CD4-positive, CD25-positive, alpha-beta regulatory T cell (primary cell): ENCODE results near the gene CIITA. TPM values are rescaled to one million over a fixed set of nuclear protein-coding genes. Genes with fewer than 3 reads are reported as not detected.
A peak's percentile ranks its signal among the peaks of the same experiment; 100 is the strongest.
"Not testable (repeated sequence)": the region's sequence is repeated elsewhere in the genome, so short reads cannot be mapped to it uniquely, and the experiment has no call there.

Experiments
- ATAC-seq, 2 donors: fragments of 150-1000 bp; cut with Tn5 transposase; one replicate each; pipeline ENCODE4 v1.10.0; 2021; ENCODE audit warnings: low read depth in 2 of 2, moderate number of reproducible peaks in 2 of 2, moderate library complexity in 1 of 2
- DNase-seq, 3 donors: peaks; one replicate each; pipeline versions ENCODE4 v3.0.0 to v3.0.0-alpha.2; 2012 to 2022; ENCODE audit warnings: mixed read lengths in 1 of 3
- H3K27ac ChIP-seq: one replicate; pipeline ENCODE4 v1.7.0; 2013; ENCODE audit warnings: mild to moderate bottlenecking, low read length; ENCODE audit not compliant: insufficient read depth, poor library complexity, severe bottlenecking
- H3K27me3 ChIP-seq: one replicate; pipeline ENCODE4 v1.7.0; 2013; ENCODE audit warnings: low read length; ENCODE audit not compliant: control insufficient read depth, insufficient read depth
- H3K36me3 ChIP-seq: one replicate; pipeline ENCODE4 v1.7.0; 2013; ENCODE audit warnings: mild to moderate bottlenecking, low read length, moderate library complexity; ENCODE audit not compliant: control insufficient read depth, insufficient read depth
- H3K4me1 ChIP-seq: 2 replicates; pipeline ENCODE4 v1.7.0; 2013; ENCODE audit warnings: mild to moderate bottlenecking, low read length; ENCODE audit not compliant: insufficient read depth, control insufficient read depth, poor library complexity, severe bottlenecking
- H3K4me3 ChIP-seq: one replicate; pipeline ENCODE4 v1.7.0; 2013; ENCODE audit warnings: low read depth, mild to moderate bottlenecking, low read length, moderate library complexity
- H3K9me3 ChIP-seq, 2 experiments: 1 replicate in 1 of 2; 2 replicates in 1 of 2; pipeline ENCODE4 v1.7.0; 2013; ENCODE audit warnings: low read length in 2 of 2, mild to moderate bottlenecking in 1 of 2, moderate library complexity in 1 of 2; ENCODE audit not compliant: control insufficient read depth in 2 of 2
- H3K27ac Mint-ChIP-seq, 3 donors: one replicate each; pipeline ENCODE4 v1.8.0; 2020 to 2022; ENCODE audit warnings: mild to moderate bottlenecking in 3 of 3, mixed read lengths in 3 of 3, moderate library complexity in 2 of 3
- H3K27me3 Mint-ChIP-seq: one replicate; pipeline ENCODE4 v1.8.0; 2022; ENCODE audit warnings: mild to moderate bottlenecking, mixed read lengths
- H3K36me3 Mint-ChIP-seq: one replicate; pipeline ENCODE4 v1.8.0; 2020; ENCODE audit warnings: mixed read lengths
- H3K4me1 Mint-ChIP-seq, 4 donors: one replicate each; pipeline ENCODE4 v1.8.0; 2020 to 2022; ENCODE audit warnings: mixed read lengths in 4 of 4, mild to moderate bottlenecking in 1 of 4
- H3K4me3 Mint-ChIP-seq, 4 donors: one replicate each; pipeline ENCODE4 v1.8.0; 2020 to 2022; ENCODE audit warnings: mild to moderate bottlenecking in 4 of 4, mixed read lengths in 4 of 4, moderate library complexity in 3 of 4
- H3K9me3 Mint-ChIP-seq, 7 donors: one replicate each; pipeline ENCODE4 v1.8.0; 2020 to 2022; ENCODE audit warnings: mixed read lengths in 7 of 7, mild to moderate bottlenecking in 3 of 7, moderate library complexity in 2 of 7
- polyA plus RNA-seq, 4 donors: library from polyadenylated mRNA; unstranded; fragments of 300-500 nt; fragmentation: Illumina TruSeq; gene quantifications; one replicate each; pipeline ENCODE4 v1.2.3, GENCODE V29; 2021
- total RNA-seq: library from RNA; stranded (reverse); gene quantifications from one replicate; pipeline ENCODE4 v1.2.3, GENCODE V29; 2022

Gene CIITA
- total and polyA plus RNA-seq, 5 donors from 2014 or later: 1.9 to 35.0 (median 3.3) TPM

DNA sequence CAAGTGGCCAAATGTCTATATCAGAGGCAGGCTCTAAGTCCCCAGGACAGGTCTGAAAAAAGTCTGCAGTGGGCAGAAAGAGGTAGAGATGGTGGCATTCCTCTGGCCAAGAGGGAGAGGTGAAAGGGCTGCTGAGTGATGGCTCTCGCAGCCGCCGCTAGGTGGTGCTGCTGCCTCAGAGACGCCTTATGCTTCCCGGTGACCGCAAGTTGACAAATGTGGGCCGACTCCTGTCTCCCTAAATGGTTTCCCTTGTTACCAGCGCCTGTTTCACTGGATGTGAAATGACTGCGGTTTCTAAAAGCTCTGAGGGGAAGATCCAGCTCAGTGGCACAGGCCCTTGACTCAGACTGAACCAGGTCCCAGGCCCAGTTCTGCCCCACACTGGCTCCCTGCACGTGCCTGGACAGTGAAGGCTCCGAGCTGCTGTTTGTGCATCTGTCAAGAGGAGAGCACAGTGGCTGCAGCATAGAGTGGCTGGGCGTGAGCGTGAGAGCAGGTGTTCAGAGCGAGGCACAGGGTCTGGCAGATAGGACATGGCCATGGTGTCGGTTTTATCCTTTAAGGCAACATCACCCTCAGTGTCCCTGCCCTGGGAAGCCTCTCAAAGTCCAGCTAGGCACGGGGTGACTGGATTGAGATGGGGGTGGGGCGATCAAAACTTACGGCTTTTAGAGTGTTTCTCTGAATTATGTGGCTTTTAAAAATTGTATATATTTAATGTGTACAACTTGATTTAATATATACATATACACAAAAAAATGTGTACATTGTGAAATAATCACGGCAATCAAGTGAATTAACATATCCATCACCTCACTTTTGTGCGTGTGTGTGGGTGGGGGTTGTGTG lies 87.3 kb downstream of the CIITA start:
- peaks cover 23% of the 10 kb centered on the region for H3K4me1 ChIP-seq
- peaks cover 14 to 33% (median 28%) of the 10 kb centered on the region in 4 donors for H3K4me1 Mint-ChIP-seq
- H3K4me3 Mint-ChIP-seq: peak overlapping the region; percentile 13 to 82 (median 78)
- no peaks in the 10 kb centered on the region for H3K27me3 Mint-ChIP-seq
- H3K4me3 ChIP-seq: peak overlapping the region; percentile 66
- H3K9me3 ChIP-seq: no peaks in the 10 kb centered on the region
- peaks cover 21% of the 10 kb centered on the region for H3K36me3 Mint-ChIP-seq
- H3K9me3 Mint-ChIP-seq: no peaks in the 10 kb centered on the region
- H3K36me3 ChIP-seq: peaks cover 31% of the 10 kb centered on the region
- peak overlapping the region; percentile 84 for H3K27ac ChIP-seq
- ATAC-seq (peak; percentile 41 to 52), DNase-seq (peak; percentile 73 to 83 (median 77))
- H3K27me3 ChIP-seq: no peaks in the 10 kb centered on the region
- peak overlapping the region; percentile 90 to 95 (median 93) for H3K27ac Mint-ChIP-seq

DNA sequence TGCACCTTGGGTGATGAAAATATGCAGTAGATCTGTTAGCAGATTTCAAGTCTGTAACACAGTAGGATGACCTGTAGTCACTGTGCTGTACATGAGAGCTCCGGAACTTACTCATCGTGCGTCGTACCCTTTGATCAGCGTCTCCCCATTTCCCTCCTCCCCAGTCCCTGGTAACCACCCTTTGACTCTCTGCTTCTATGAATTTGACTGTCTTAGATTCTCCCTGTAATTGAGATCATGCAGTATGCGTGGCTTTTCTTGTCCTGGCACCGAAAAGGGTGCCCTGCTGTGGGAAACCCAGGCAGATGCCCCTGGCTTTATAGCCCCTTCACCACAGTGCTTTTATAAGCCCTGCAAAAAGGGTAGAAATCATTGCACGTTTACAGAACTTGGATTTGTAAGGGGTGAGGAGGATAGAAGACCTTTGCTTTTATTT lies 87.9 kb downstream of the CIITA start:
- H3K36me3 ChIP-seq: peaks cover 31% of the 10 kb centered on the region
- H3K27ac ChIP-seq: peak overlapping the region; percentile 84

DNA sequence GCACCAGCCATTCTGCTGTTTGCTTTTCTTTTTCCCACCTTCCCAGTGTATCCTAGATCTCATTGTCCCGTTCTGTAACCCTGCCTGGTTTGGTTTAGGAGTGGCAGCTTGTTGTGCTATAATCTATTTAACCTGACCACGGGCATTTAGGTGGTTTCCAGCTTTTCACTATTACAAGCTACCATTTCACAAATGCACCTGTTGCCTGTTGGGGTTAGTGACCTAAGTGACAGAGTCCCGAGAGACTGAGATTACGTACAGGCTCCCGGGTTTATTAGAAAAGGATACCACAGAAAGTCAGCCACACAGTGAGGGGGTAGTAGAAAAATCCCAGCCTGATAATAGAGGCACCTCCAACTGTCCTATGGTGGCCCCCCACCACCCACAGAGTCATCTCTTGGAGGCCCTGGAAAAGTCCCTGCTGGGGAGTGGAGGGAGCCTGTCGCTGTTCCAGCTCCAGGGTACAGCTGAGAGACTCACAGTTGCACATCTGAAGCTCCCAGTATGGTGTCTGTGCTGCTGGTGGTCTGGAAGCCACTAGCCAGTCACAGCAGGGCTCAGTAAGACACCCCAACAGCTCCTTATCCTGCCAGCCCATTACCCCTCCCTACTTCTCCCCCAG lies 88.5 kb downstream of the CIITA start:
- Histone ChIP-seq H3K36me3 (peaks cover 38% of the 10 kb centered on the region), H3K27ac (peak overlapping the region; percentile 84), H3K4me3 (peak overlapping the region; percentile 66), H3K27me3 (no peaks in the 10 kb centered on the region), H3K9me3 (no peaks in the 10 kb centered on the region), H3K4me1 (peaks cover 23% of the 10 kb centered on the region)
- H3K9me3 Mint-ChIP-seq: no peaks in the 10 kb centered on the region
- ATAC-seq (peak; percentile 11 to 13), DNase-seq (peak in 2 of 3 donors; percentile 19 to 62)
- H3K4me1 Mint-ChIP-seq: peaks cover 14 to 30% (median 28%) of the 10 kb centered on the region in 4 donors
- H3K4me3 Mint-ChIP-seq: peak overlapping the region in 2 of 4 donors; percentile 5 to 44
- no peaks in the 10 kb centered on the region for H3K27me3 Mint-ChIP-seq
- peaks cover 18% of the 10 kb centered on the region for H3K36me3 Mint-ChIP-seq
- H3K27ac Mint-ChIP-seq: peak overlapping the region; percentile 90 to 93 (median 90)

More for the DNA sequence above, 87.9 kb downstream of the CIITA start:
- peaks cover 23% of the 10 kb centered on the region for H3K4me1 ChIP-seq
- H3K36me3 Mint-ChIP-seq: peaks cover 21% of the 10 kb centered on the region
- H3K27ac Mint-ChIP-seq: peak overlapping the region; percentile 90 to 95 (median 93)
- H3K4me3 ChIP-seq: peak overlapping the region; percentile 66
- no peaks in the 10 kb centered on the region for H3K9me3 Mint-ChIP-seq
- peaks cover 14 to 33% (median 28%) of the 10 kb centered on the region in 4 donors for H3K4me1 Mint-ChIP-seq
- no peaks in the 10 kb centered on the region for H3K9me3 ChIP-seq
- peak overlapping the region; percentile 1 to 79 (median 46) for H3K4me3 Mint-ChIP-seq
- DNase-seq (peak; percentile 62 to 92 (median 71)), ATAC-seq (peak; percentile 93)
- H3K27me3 ChIP-seq: no peaks in the 10 kb centered on the region
- H3K27me3 Mint-ChIP-seq: no peaks in the 10 kb centered on the region

DNA sequence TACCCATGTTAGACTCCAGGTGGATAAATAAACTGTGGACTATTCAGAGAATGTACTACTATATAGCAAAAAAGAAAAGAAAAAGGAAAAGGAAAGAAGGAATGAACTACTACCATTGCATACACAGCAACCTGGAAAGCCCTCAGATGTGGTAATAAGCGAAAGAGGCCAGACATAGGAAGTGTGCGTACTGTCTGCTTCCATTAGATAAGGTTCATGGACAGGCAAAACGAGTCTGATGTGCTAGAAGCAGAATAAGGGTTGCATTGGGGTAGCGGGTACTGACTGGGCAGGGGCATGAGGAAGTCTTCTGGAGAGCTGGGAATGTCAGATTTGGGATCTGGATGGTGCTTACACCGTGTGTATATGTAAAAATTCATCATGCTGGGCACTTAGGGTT lies 89.1 kb downstream of the CIITA start:
- peak overlapping the region; percentile 36 for H3K27ac ChIP-seq
- peaks cover 14 to 30% (median 28%) of the 10 kb centered on the region in 4 donors for H3K4me1 Mint-ChIP-seq
- H3K36me3 Mint-ChIP-seq: peaks cover 18% of the 10 kb centered on the region
- no peak for ATAC-seq
- peak overlapping the region in 2 of 4 donors; percentile 9 to 44 for H3K4me3 Mint-ChIP-seq
- H3K9me3 ChIP-seq: no peaks in the 10 kb centered on the region
- peaks cover 41% of the 10 kb centered on the region for H3K36me3 ChIP-seq
- peaks cover 23% of the 10 kb centered on the region for H3K4me1 ChIP-seq
- H3K9me3 Mint-ChIP-seq: no peaks in the 10 kb centered on the region
- no peaks in the 10 kb centered on the region for H3K27me3 ChIP-seq
- H3K27ac Mint-ChIP-seq: peak overlapping the region; percentile 90 to 93 (median 90)
- H3K4me3 ChIP-seq: no peak overlapping the region
- no peaks in the 10 kb centered on the region for H3K27me3 Mint-ChIP-seq
- no peak for DNase-seq

DNA sequence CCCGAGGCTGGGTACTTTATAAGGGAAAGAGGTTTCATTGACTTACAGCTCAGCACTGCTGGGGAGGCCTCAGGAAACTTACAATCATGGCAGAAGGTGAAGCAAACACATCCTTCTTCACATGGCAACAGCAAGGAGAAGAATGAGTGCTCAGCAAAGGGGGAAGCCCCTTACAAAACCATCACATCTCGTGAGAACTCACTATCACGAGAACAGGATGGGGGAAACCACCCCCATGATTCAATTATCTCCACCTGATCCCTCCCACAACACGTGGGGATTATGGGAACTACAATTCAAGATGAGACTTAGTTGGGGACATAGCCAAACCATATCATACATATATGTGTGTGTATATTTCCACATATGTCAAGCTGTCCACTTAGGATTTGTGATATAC lies 89.6 kb downstream of the CIITA start:
- Mint-ChIP-seq H3K4me3 (peak overlapping the region in 1 of 4 donors; percentile 9), H3K4me1 (peaks cover 14 to 33% (median 28%) of the 10 kb centered on the region in 4 donors), H3K27ac (peak overlapping the region in 2 of 3 donors; percentile 90 to 93), H3K36me3 (peaks cover 18% of the 10 kb centered on the region)
- peak in 1 of 3 donors; percentile 49 for DNase-seq
- not testable (repeated sequence) for H3K4me3 ChIP-seq, H3K9me3 ChIP-seq, H3K27me3 Mint-ChIP-seq, H3K9me3 Mint-ChIP-seq, ATAC-seq, H3K27ac ChIP-seq, H3K27me3 ChIP-seq
- Histone ChIP-seq H3K4me1 (peaks cover 25% of the 10 kb centered on the region), H3K36me3 (peaks cover 40% of the 10 kb centered on the region)

DNA sequence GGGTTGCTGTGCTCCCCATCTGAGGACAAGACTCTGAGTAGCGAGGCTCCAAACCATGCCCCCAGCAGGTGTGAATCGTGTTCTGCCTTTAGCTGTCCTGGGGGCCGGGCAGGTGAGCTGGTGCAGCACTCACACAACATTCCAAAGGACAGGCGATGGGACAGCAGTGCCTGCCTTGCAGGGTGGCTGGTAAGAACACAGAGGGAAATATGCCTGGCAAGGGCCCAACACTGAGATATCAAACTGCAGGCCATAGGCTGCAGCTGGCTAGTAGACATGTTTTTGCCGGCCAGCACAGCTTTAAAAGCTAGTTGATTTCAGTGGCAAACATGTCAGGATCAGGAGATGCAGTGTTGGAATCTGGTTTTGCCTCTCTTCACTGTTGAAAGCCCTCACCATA lies 91.0 kb downstream of the CIITA start:
- H3K4me3 ChIP-seq: no peak overlapping the region
- H3K27me3 Mint-ChIP-seq: no peaks in the 10 kb centered on the region
- H3K9me3 Mint-ChIP-seq: no peaks in the 10 kb centered on the region
- ATAC-seq: no peak
- DNase-seq: no peak
- peaks cover 40% of the 10 kb centered on the region for H3K4me1 ChIP-seq
- H3K27ac Mint-ChIP-seq: peak overlapping the region in 1 of 3 donors; percentile 58
- H3K4me1 Mint-ChIP-seq: peaks cover 23 to 47% (median 36%) of the 10 kb centered on the region in 4 donors
- H3K4me3 Mint-ChIP-seq: no peak overlapping the region
- H3K36me3 Mint-ChIP-seq: peaks cover 9% of the 10 kb centered on the region
- H3K27me3 ChIP-seq: no peaks in the 10 kb centered on the region
- no peak overlapping the region for H3K27ac ChIP-seq
- H3K36me3 ChIP-seq: peaks cover 36% of the 10 kb centered on the region
- no peaks in the 10 kb centered on the region for H3K9me3 ChIP-seq

DNA sequence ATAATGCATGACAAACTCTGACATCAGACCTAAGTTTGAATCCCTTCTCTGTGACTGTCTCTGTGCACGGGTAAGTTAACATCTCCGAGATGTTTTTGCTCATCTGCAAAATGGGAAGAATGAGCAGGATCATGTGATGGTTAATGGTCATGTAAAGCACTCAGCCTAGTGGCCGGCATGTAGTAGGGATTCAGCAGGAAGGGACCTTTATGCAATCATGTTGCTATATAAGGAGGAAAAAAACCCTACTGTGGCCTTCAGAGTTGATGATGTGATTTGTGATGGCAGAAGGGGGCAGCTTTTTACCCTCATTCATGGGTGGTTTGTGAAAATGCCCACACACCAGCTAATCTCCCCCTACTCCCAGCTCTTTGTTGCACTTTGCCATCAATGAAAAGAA lies 91.5 kb downstream of the CIITA start:
- Histone ChIP-seq H3K4me1 (peaks cover 43% of the 10 kb centered on the region), H3K9me3 (no peaks in the 10 kb centered on the region), H3K4me3 (no peak overlapping the region), H3K27me3 (no peaks in the 10 kb centered on the region), H3K36me3 (peaks cover 33% of the 10 kb centered on the region), H3K27ac (no peak overlapping the region)
- H3K36me3 Mint-ChIP-seq: peaks cover 9% of the 10 kb centered on the region
- ATAC-seq (no peak), DNase-seq (no peak)
- peak overlapping the region in 1 of 3 donors; percentile 58 for H3K27ac Mint-ChIP-seq
- no peaks in the 10 kb centered on the region for H3K27me3 Mint-ChIP-seq
- H3K4me3 Mint-ChIP-seq: no peak overlapping the region
- peaks cover 27 to 53% (median 41%) of the 10 kb centered on the region in 4 donors for H3K4me1 Mint-ChIP-seq
- H3K9me3 Mint-ChIP-seq: no peaks in the 10 kb centered on the region
